Panc1 (cell line): ENCODE results near the gene CRHBP. TPM values are rescaled to one million over a fixed set of nuclear protein-coding genes. Genes with fewer than 3 reads are reported as not detected.

Source experiments
- ATAC-seq: fragments of 200-7000 bp; cut with Tn5 transposase; 2 replicates; pipeline ENCODE4 v1.9.1; 2020; ENCODE audit warnings: mild to moderate bottlenecking, moderate library complexity
- BruUV-seq: library from RNA; stranded (reverse); fragments of 400-500 nt; replicated peaks from 2 replicates; lab custom pipeline; 2021; lab: Mats Ljungman, UMichigan
- CTCF ChIA-PET: fragments of 300-600 bp; sonication (Branson Sonifier 250); formaldehyde crosslinking; loops from one replicate; lab custom pipeline; 2022; ENCODE audit warnings: antibody characterized with exemption; lab: Charles Lee
- POLR2A ChIA-PET: fragments of 300-600 bp; sonication (Branson Sonifier 250); formaldehyde crosslinking; loops from one replicate; lab custom pipeline; 2022; ENCODE audit warnings: antibody characterized with exemption; lab: Charles Lee
- DNase-seq: peaks from one replicate; pipeline ENCODE4 v3.0.0-alpha.2; 2010; ENCODE audit warnings: low read depth, low spot score
- H3K27ac ChIP-seq: 2 replicates; pipeline ENCODE4 v1.5.1; 2011; ENCODE audit warnings: mild to moderate bottlenecking, low read length, inconsistent platforms
- H3K27me3 ChIP-seq: fragments of 200-500 bp; sonication (Bioruptor generic); 2 replicates; pipeline ENCODE4 v1.6.0; 2014; ENCODE audit warnings: low read length, inconsistent platforms; ENCODE audit not compliant: control insufficient read depth, insufficient read depth
- H3K36me3 ChIP-seq: fragments of 200-500 bp; sonication (Bioruptor generic); 2 replicates; pipeline ENCODE4 v1.5.1; 2014; ENCODE audit warnings: inconsistent platforms, mild to moderate bottlenecking, low read length, moderate library complexity; ENCODE audit not compliant: control insufficient read depth, insufficient read depth
- H3K4me1 ChIP-seq: 2 replicates; pipeline ENCODE4 v1.5.1; 2011; ENCODE audit warnings: inconsistent platforms, mild to moderate bottlenecking, low read length, moderate library complexity; ENCODE audit not compliant: control insufficient read depth, insufficient read depth
- H3K4me3 ChIP-seq, 2 experiments: 2 replicates each; pipeline ENCODE4 v1.5.1; 2011 to 2012; ENCODE audit warnings: low read depth in 2 of 2, low read length in 2 of 2, mild to moderate bottlenecking in 2 of 2, inconsistent platforms in 1 of 2, moderate library complexity in 1 of 2
- H3K9me3 ChIP-seq: fragments of 200-500 bp; sonication (Bioruptor generic); 2 replicates; pipeline ENCODE4 v1.5.1; 2014; ENCODE audit warnings: low read depth, mild to moderate bottlenecking, inconsistent platforms, low read length, moderate library complexity; ENCODE audit not compliant: control insufficient read depth, insufficient read depth
- CTCF ChIP-seq: fragments of 450-650 bp; IDR thresholded peaks from 2 replicates; pipeline ENCODE4 v1.5.1; 2017; ENCODE audit warnings: mild to moderate bottlenecking
- POLR2AphosphoS5 ChIP-seq: IDR thresholded peaks from 2 replicates; pipeline ENCODE4 v1.6.1; 2012; ENCODE audit warnings: mild to moderate bottlenecking, low read depth, low read length, moderate library complexity
- REST ChIP-seq, 2 experiments: IDR thresholded peaks; 2 replicates each; pipeline ENCODE4 v1.6.1; 2011 to 2012; ENCODE audit warnings: low read depth in 2 of 2, control low read depth in 1 of 2, low read length in 1 of 2, mild to moderate bottlenecking in 1 of 2, moderate library complexity in 1 of 2; ENCODE audit not compliant: insufficient read depth in 1 of 2
- SIN3A ChIP-seq: IDR thresholded peaks from 2 replicates; pipeline ENCODE4 v1.6.1; 2012; ENCODE audit warnings: low read depth, mild to moderate bottlenecking, low read length, moderate library complexity, borderline replicate concordance; ENCODE audit not compliant: insufficient read depth
- TCF7L2 ChIP-seq: IDR thresholded peaks from 2 replicates; pipeline ENCODE4 v1.6.1; 2011; ENCODE audit warnings: mild to moderate bottlenecking, low read depth, low read length, inconsistent platforms
- in situ Hi-C: cut with HindIII; loops from 2 replicates; pipeline ENCODE4 v1.10.0; 2016; ENCODE audit warnings: low sequenced_read_pairs, low pct_unique_long_range_greater_than_20kb
- intact Hi-C: fragments of 100-400 bp; cut with micrococcal nuclease; formaldehyde crosslinking; loops from one replicate; pipeline ENCODE4 v1.10.0; 2022; ENCODE audit not compliant: unreplicated experiment
- total RNA-seq: library from RNA; stranded (reverse); gene quantifications from one replicate; pipeline ENCODE4 v1.2.1, GENCODE V29; 2021; ENCODE audit not compliant: unreplicated experiment

The CRHBP gene
- total RNA-seq, 1 experiment from 2014 or later: 0.10 TPM

- Histone ChIP-seq H3K9me3 (no peaks in the 10 kb centered on the region), H3K36me3 (no peaks in the 10 kb centered on the region), H3K27ac (no peak overlapping the region), H3K4me1 (no peaks in the 10 kb centered on the region), H3K4me3 (peak overlapping the region; percentile 39 to 48), H3K27me3 (peaks cover 12% of the 10 kb centered on the region)
- CTCF ChIA-PET: no interaction called here
- in situ Hi-C loops: no loop called here
- intact Hi-C loops: no loop called here
- BruUV-seq: no TSS peak
- TF ChIP-seq REST (IDR thresholded peaks at IDR 0.05; ENCODE audit: insufficient read depth in 1 of 2, low read depth in 2 of 2, low read length in 1 of 2) (no peak), POLR2AphosphoS5 (no peak), SIN3A (no peak), CTCF (no peak), TCF7L2 (no peak)
- POLR2A ChIA-PET: no interaction called here
- ATAC-seq: peak; percentile 20; the same call in 1 of the 2 replicates
- DNase-seq: no peak
These were observed 1.5 kb downstream of the CRHBP start for GRCh38 chr5:76954383-76954763.

- Histone ChIP-seq H3K27ac (no peak overlapping the region), H3K4me3 (no peak overlapping the region), H3K27me3 (peaks cover 12% of the 10 kb centered on the region), H3K36me3 (no peaks in the 10 kb centered on the region), H3K4me1 (no peaks in the 10 kb centered on the region), H3K9me3 (no peaks in the 10 kb centered on the region)
- in situ Hi-C loops (no loop called here), intact Hi-C loops (no loop called here)
- TF ChIP-seq SIN3A (no peak), POLR2AphosphoS5 (no peak), TCF7L2 (no peak), REST (IDR thresholded peaks at IDR 0.05; ENCODE audit: insufficient read depth in 1 of 2, low read depth in 2 of 2, low read length in 1 of 2) (no peak), CTCF (no peak)
- BruUV-seq: no TSS peak
- CTCF ChIA-PET: no interaction called here
- DNase-seq: no peak
- ATAC-seq: no peak
- POLR2A ChIA-PET: interaction anchor here (0.6 kb wide), 1 partner anchor 547 kb away, joined by 7 read pairs; no protein-coding TSS in a partner anchor
These were observed 3.2 kb downstream of the CRHBP start for GRCh38 chr5:76956033-76956432.
